ENCODE results near the gene PRG2. TPM values are rescaled to one million over a fixed set of nuclear protein-coding genes. Genes with fewer than 3 reads are reported as not detected.

Gene PRG2
- total and polyA plus RNA-seq, 2 donors (not counting 1 experiment from before 2014, with no cell fraction given): 0.07 TPM; not detected in 1

- CTCF ChIA-PET: interaction anchor here (1.4 kb wide), 1 partner anchor 8 kb away, joined by 4 read pairs; no protein-coding TSS in a partner anchor
- H3K4me1 ChIP-seq (ENCODE audit: control insufficient read depth in 2 of 2, insufficient read depth in 2 of 2, low read length in 2 of 2): peaks cover 7 to 10% of the 10 kb centered on the region in 2 donors
- H3K4me3 ChIP-seq (ENCODE audit: control extremely low read depth in 1 of 5, extremely low read depth in 1 of 5, insufficient read depth in 1 of 5, low read depth in 2 of 5, low read length in 4 of 5): no peak overlapping the region
- Mint-ChIP-seq H3K27me3 (peaks cover 11% of the 10 kb centered on the region), H3K9me3 (ENCODE audit: insufficient read depth) (no peaks in the 10 kb centered on the region), H3K4me3 (no peak overlapping the region), H3K27ac (no peak overlapping the region), H3K4me1 (peaks cover 11% of the 10 kb centered on the region)
- TF ChIP-seq CTCF (IDR thresholded peaks at IDR 0.05) (no peak), EZH2 (IDR thresholded peaks at IDR 0.05; ENCODE audit: borderline replicate concordance, insufficient read depth, low read depth, low read length, poor library complexity, severe bottlenecking) (no peak)
- intact Hi-C loops (cut with micrococcal nuclease): no loop called here
- no peak overlapping the region for H3K4me2 ChIP-seq (replicated peaks; ENCODE audit: low read depth, low read length, poor library complexity, severe bottlenecking)
- H3K27me3 ChIP-seq (replicated peaks in 1 of 4; ENCODE audit: control extremely low read depth in 1 of 4, control insufficient read depth in 3 of 4, insufficient read depth in 4 of 4, low read length in 3 of 4): no peaks in the 10 kb centered on the region
- no peak for ATAC-seq (ENCODE audit: low read depth)
- H3K79me2 ChIP-seq (ENCODE audit: control insufficient read depth, insufficient read depth, low read length): peaks cover 10% of the 10 kb centered on the region
- H3K36me3 ChIP-seq (replicated peaks in 1 of 2; ENCODE audit: control extremely low read depth in 1 of 2, control insufficient read depth in 1 of 2, extremely low read depth in 1 of 2, insufficient read depth in 2 of 2, low read length in 1 of 2): no peaks in the 10 kb centered on the region
- H3K9me3 ChIP-seq (ENCODE audit: control extremely low read depth in 1 of 3, control insufficient read depth in 2 of 3, insufficient read depth in 1 of 3, low read length in 2 of 3): no peaks in the 10 kb centered on the region
- 56% methylated on average over 12 of the region's 12 CpGs for WGBS (ENCODE audit: insufficient coverage)
- H4K20me1 ChIP-seq (ENCODE audit: control insufficient read depth, insufficient read depth, low read length, poor library complexity, severe bottlenecking): no peaks in the 10 kb centered on the region
- H2AFZ ChIP-seq (ENCODE audit: insufficient read depth, low read depth, low read length, poor library complexity, severe bottlenecking): peak overlapping the region; percentile 10
- H3K9ac ChIP-seq (ENCODE audit: low read length): no peak overlapping the region
- no peak overlapping the region for H3K27ac ChIP-seq (ENCODE audit: low read length in 2 of 2)
- no peak for DNase-seq
- POLR2A ChIA-PET: no interaction called here
Observed at GRCh38 chr11:57340039-57340615, 50.3 kb downstream of the PRG2 start.

GRCh38 chr11:57339328-57339727, 51.1 kb downstream of the PRG2 start:
- WGBS (ENCODE audit: insufficient coverage): 72% methylated on average over 4 of the region's 5 CpGs
- DNase-seq: no peak
- Mint-ChIP-seq H3K4me1 (peaks cover 19% of the 10 kb centered on the region), H3K9me3 (ENCODE audit: insufficient read depth) (no peaks in the 10 kb centered on the region), H3K27me3 (peaks cover 11% of the 10 kb centered on the region), H3K4me3 (no peak overlapping the region), H3K27ac (no peak overlapping the region)
- Histone ChIP-seq H3K27me3 (replicated peaks in 1 of 4; ENCODE audit: control extremely low read depth in 1 of 4, control insufficient read depth in 3 of 4, insufficient read depth in 4 of 4, low read length in 3 of 4) (no peaks in the 10 kb centered on the region), H3K9me3 (ENCODE audit: control extremely low read depth in 1 of 3, control insufficient read depth in 2 of 3, insufficient read depth in 1 of 3, low read length in 2 of 3) (no peaks in the 10 kb centered on the region), H3K4me2 (replicated peaks; ENCODE audit: low read depth, low read length, poor library complexity, severe bottlenecking) (no peak overlapping the region), H3K27ac (ENCODE audit: low read length in 2 of 2) (no peak overlapping the region), H3K4me3 (ENCODE audit: control extremely low read depth in 1 of 5, extremely low read depth in 1 of 5, insufficient read depth in 1 of 5, low read depth in 2 of 5, low read length in 4 of 5) (no peak overlapping the region), H3K4me1 (ENCODE audit: control insufficient read depth in 2 of 2, insufficient read depth in 2 of 2, low read length in 2 of 2) (peaks cover 15 to 18% of the 10 kb centered on the region in 2 donors), H4K20me1 (ENCODE audit: control insufficient read depth, insufficient read depth, low read length, poor library complexity, severe bottlenecking) (no peaks in the 10 kb centered on the region), H3K36me3 (replicated peaks in 1 of 2; ENCODE audit: control extremely low read depth in 1 of 2, control insufficient read depth in 1 of 2, extremely low read depth in 1 of 2, insufficient read depth in 2 of 2, low read length in 1 of 2) (peaks cover 0 to under 1% of the 10 kb centered on the region in 2 experiments), H3K79me2 (ENCODE audit: control insufficient read depth, insufficient read depth, low read length) (peaks cover 18% of the 10 kb centered on the region), H3K9ac (ENCODE audit: low read length) (no peak overlapping the region), H2AFZ (ENCODE audit: insufficient read depth, low read depth, low read length, poor library complexity, severe bottlenecking) (no peak overlapping the region)
- POLR2A ChIA-PET: no interaction called here
- TF ChIP-seq CTCF (IDR thresholded peaks at IDR 0.05) (no peak), EZH2 (IDR thresholded peaks at IDR 0.05; ENCODE audit: borderline replicate concordance, insufficient read depth, low read depth, low read length, poor library complexity, severe bottlenecking) (no peak)
- intact Hi-C loops (cut with micrococcal nuclease): loop anchor here (5.0 kb wide), 2 partner anchors 88 to 328 kb away; partner anchors contain the start of genes SLC43A3 and ZDHHC5
- CTCF ChIA-PET: interaction anchor here (1.4 kb wide), 1 partner anchor 9 kb away, joined by 4 read pairs; no protein-coding TSS in a partner anchor
- ATAC-seq (ENCODE audit: low read depth): no peak

All from B cell (primary cell).